Non-pigmented ciliary epithelial cell (primary cell): ENCODE data around the gene SLC35C1.

ENCODE experiments used
- DNase-seq: peaks from one replicate; pipeline ENCODE4 v3.0.0-alpha.2; 2010; ENCODE audit warnings: low read depth

The SLC35C1 gene

GRCh38 chr11:45846974-45847910 is 42.3 kb downstream of the SLC35C1 start, which contains the start of gene CRY2:
CRY2 (plus strand) TSS chr11:45847475; CDS start chr11:45847491, 16 bp downstream.
- DNase-seq = peak; percentile 90

- DNase-seq = no peak
Observed at GRCh38 chr11:45847911-45848316, 43.0 kb downstream of the SLC35C1 start.

- DNase-seq = no peak
Observed at GRCh38 chr11:45848654-45849081, 43.7 kb downstream of the SLC35C1 start.

GRCh38 chr11:45850446-45850845 is 45.5 kb downstream of the SLC35C1 start:
- DNase-seq = no peak

- DNase-seq = no peak
Observed at GRCh38 chr11:45851228-45851627, 46.3 kb downstream of the SLC35C1 start.

GRCh38 chr11:45852018-45852711 is 47.2 kb downstream of the SLC35C1 start:
- no peak for DNase-seq

GRCh38 chr11:45852712-45853101 is 47.8 kb downstream of the SLC35C1 start:
- DNase-seq = no peak

- no peak for DNase-seq
Observed at GRCh38 chr11:45853332-45854219, 48.6 kb downstream of the SLC35C1 start.

- DNase-seq = no peak
Observed at GRCh38 chr11:45855308-45855707, 50.4 kb downstream of the SLC35C1 start.

- no peak for DNase-seq
Observed at GRCh38 chr11:45856044-45856468, 51.1 kb downstream of the SLC35C1 start.

GRCh38 chr11:45857961-45858474 is 53.1 kb downstream of the SLC35C1 start:
- DNase-seq = peak; percentile 57

GRCh38 chr11:45858751-45859398 is 53.9 kb downstream of the SLC35C1 start:
- DNase-seq = no peak

GRCh38 chr11:45859661-45860140 is 54.8 kb downstream of the SLC35C1 start:
- peak; percentile 69 for DNase-seq

GRCh38 chr11:45860348-45860747 is 55.4 kb downstream of the SLC35C1 start:
- no peak for DNase-seq

- no peak for DNase-seq
Observed at GRCh38 chr11:45860764-45861510, 56.0 kb downstream of the SLC35C1 start.
